A673 (cell line): ENCODE results near the gene SAMD14. TPM values are rescaled to one million over a fixed set of nuclear protein-coding genes. Genes with fewer than 3 reads are reported as not detected.

ENCODE experiments used
- BruUV-seq: library from RNA; stranded (reverse); fragments of 400-500 nt; replicated peaks from 2 replicates; lab custom pipeline; 2021; lab: Mats Ljungman, UMichigan
- CTCF ChIA-PET: fragments of 300-600 bp; sonication (Branson Sonifier 250); formaldehyde crosslinking; loops from one replicate; lab custom pipeline; 2022; ENCODE audit warnings: antibody characterized with exemption; lab: Charles Lee
- POLR2A ChIA-PET: fragments of 300-600 bp; sonication (Branson Sonifier 250); formaldehyde crosslinking; loops from one replicate; lab custom pipeline; 2022; ENCODE audit warnings: antibody characterized with exemption; ENCODE audit not compliant: low non-redundant PET; lab: Charles Lee
- DNase-seq: peaks from one replicate; pipeline ENCODE4 v3.0.0-alpha.2; 2015; ENCODE audit warnings: low spot score
- H3K27ac ChIP-seq: fragments of 200-600 bp; sonication (generic); 2 replicates; pipeline ENCODE4 v1.5.1; 2016; ENCODE audit warnings: mixed run types, low read depth, mild to moderate bottlenecking, mixed read lengths, antibody characterized with exemption, low read length; ENCODE audit not compliant: poor library complexity, severe bottlenecking
- H3K27me3 ChIP-seq: fragments of 200-600 bp; sonication (generic); replicated peaks from 2 replicates; pipeline ENCODE4 v1.6.1; 2017; ENCODE audit warnings: mixed run types, low read depth, mild to moderate bottlenecking, mixed read lengths, antibody characterized with exemption, low read length; ENCODE audit not compliant: insufficient read depth, poor library complexity
- H3K36me3 ChIP-seq: fragments of 200-600 bp; sonication (generic); 2 replicates; pipeline ENCODE4 v1.6.1; 2016; ENCODE audit warnings: mixed run types, mild to moderate bottlenecking, mixed read lengths, antibody characterized with exemption, low read length; ENCODE audit not compliant: insufficient read depth, poor library complexity, severe bottlenecking
- H3K4me1 ChIP-seq: fragments of 200-600 bp; sonication (generic); 2 replicates; pipeline ENCODE4 v1.6.1; 2017; ENCODE audit warnings: mixed run types, mild to moderate bottlenecking, mixed read lengths, antibody characterized with exemption, low read length; ENCODE audit not compliant: insufficient read depth, poor library complexity, severe bottlenecking
- H3K4me3 ChIP-seq: fragments of 200-600 bp; sonication (generic); 2 replicates; pipeline ENCODE4 v1.5.1; 2016; ENCODE audit warnings: low read depth, mixed run types, mild to moderate bottlenecking, mixed read lengths, low read length; ENCODE audit not compliant: poor library complexity, severe bottlenecking
- H3K9me3 ChIP-seq: fragments of 200-600 bp; sonication (generic); 2 replicates; pipeline ENCODE4 v1.6.1; 2016; ENCODE audit warnings: mixed run types, low read depth, mild to moderate bottlenecking, mixed read lengths, antibody characterized with exemption, low read length; ENCODE audit not compliant: poor library complexity, severe bottlenecking
- CTCF ChIP-seq: fragments of 300-800, 200-600 bp; sonication (generic); conservative IDR thresholded peaks from 2 replicates; pipeline ENCODE4 v1.5.1; 2017; ENCODE audit warnings: low read depth, mild to moderate bottlenecking, antibody characterized with exemption, low read length, moderate library complexity, mixed read lengths
- EZH2 ChIP-seq: fragments of 200-600 bp; sonication (generic); IDR thresholded peaks from 2 replicates; pipeline ENCODE4 v1.6.1; 2017; ENCODE audit warnings: borderline replicate concordance, low read depth, mild to moderate bottlenecking, mixed read lengths, antibody characterized with exemption, low read length; ENCODE audit not compliant: poor library complexity, severe bottlenecking
- intact Hi-C: fragments of 100-400 bp; cut with micrococcal nuclease; formaldehyde crosslinking; loops from one replicate; pipeline ENCODE4 v1.10.0; 2022; ENCODE audit not compliant: unreplicated experiment
- total RNA-seq: library from RNA; stranded (reverse); gene quantifications from 2 replicates; pipeline ENCODE4 v1.2.3, GENCODE V29; 2021

Gene SAMD14
- total RNA-seq, 1 experiment from 2014 or later, result 45.0 TPM

GRCh38 chr17:50072130-50072529 is 57.8 kb downstream of the SAMD14 start:
- Histone ChIP-seq H3K27me3 (no peaks in the 10 kb centered on the region), H3K4me3 (no peak overlapping the region), H3K27ac (no peak overlapping the region), H3K36me3 (no peaks in the 10 kb centered on the region), H3K9me3 (no peaks in the 10 kb centered on the region), H3K4me1 (no peaks in the 10 kb centered on the region)
- no peak for TF ChIP-seq EZH2
- TF ChIP-seq CTCF, result no peak
- ChIA-PET CTCF (no interaction called here), POLR2A (no interaction called here)
- no TSS peak for BruUV-seq
- intact Hi-C loops, result no loop called here
- no peak for DNase-seq

- TF ChIP-seq EZH2 (no peak), CTCF (no peak)
- intact Hi-C loops, result no loop called here
- ChIA-PET POLR2A (no interaction called here), CTCF (no interaction called here)
- Histone ChIP-seq H3K27me3 (no peaks in the 10 kb centered on the region), H3K36me3 (no peaks in the 10 kb centered on the region), H3K4me3 (no peak overlapping the region), H3K4me1 (no peaks in the 10 kb centered on the region), H3K27ac (no peak overlapping the region), H3K9me3 (no peaks in the 10 kb centered on the region)
- no TSS peak for BruUV-seq
- DNase-seq, result no peak
Measured at GRCh38 chr17:50071692-50072091, 58.3 kb downstream of the SAMD14 start.

GRCh38 chr17:50070908-50071680 is 58.9 kb downstream of the SAMD14 start:
- no peak for DNase-seq
- TF ChIP-seq EZH2 (no peak), CTCF (no peak)
- no peaks in the 10 kb centered on the region for H3K27me3 ChIP-seq
- CTCF ChIA-PET, result no interaction called here
- no peak overlapping the region for H3K27ac ChIP-seq
- POLR2A ChIA-PET, result no interaction called here
- no TSS peak for BruUV-seq
- H3K4me1 ChIP-seq, result no peaks in the 10 kb centered on the region
- H3K36me3 ChIP-seq, result no peaks in the 10 kb centered on the region
- intact Hi-C loops, result no loop called here
- H3K9me3 ChIP-seq, result no peaks in the 10 kb centered on the region
- no peak overlapping the region for H3K4me3 ChIP-seq
